ENCODE results near the gene IL36B. TPM values are rescaled to one million over a fixed set of nuclear protein-coding genes. Genes with fewer than 3 reads are reported as not detected.

Gene IL36B
- total RNA-seq, 1 donor from 2014 or later = not detected

DNA sequence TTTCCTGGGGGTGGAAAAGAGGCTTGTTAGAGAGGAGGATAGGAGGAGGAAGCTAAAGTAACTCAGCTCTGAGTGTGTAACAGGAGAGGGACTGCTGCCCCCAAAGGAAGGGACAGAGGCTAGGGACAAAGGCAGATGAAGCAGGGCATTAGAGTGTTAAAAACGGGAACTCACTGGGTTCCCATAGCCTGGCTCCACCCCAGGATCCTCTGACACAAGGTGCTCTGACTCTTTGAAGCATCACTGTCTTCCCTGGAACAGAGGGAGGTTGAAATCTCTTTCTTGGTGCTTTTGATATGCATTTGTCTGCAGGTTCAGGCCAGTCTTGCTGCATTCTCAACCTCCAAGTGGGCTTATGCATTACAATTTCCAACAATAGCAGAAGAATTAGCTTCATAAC is 24.6 kb downstream of the IL36B start:
- TF ChIP-seq, protein P1, sequence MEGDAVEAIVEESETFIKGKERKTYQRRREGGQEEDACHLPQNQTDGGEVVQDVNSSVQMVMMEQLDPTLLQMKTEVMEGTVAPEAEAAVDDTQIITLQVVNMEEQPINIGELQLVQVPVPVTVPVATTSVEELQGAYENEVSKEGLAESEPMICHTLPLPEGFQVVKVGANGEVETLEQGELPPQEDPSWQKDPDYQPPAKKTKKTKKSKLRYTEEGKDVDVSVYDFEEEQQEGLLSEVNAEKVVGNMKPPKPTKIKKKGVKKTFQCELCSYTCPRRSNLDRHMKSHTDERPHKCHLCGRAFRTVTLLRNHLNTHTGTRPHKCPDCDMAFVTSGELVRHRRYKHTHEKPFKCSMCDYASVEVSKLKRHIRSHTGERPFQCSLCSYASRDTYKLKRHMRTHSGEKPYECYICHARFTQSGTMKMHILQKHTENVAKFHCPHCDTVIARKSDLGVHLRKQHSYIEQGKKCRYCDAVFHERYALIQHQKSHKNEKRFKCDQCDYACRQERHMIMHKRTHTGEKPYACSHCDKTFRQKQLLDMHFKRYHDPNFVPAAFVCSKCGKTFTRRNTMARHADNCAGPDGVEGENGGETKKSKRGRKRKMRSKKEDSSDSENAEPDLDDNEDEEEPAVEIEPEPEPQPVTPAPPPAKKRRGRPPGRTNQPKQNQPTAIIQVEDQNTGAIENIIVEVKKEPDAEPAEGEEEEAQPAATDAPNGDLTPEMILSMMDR (conservative IDR thresholded peaks at IDR 0.05; ENCODE audit: low read depth, low read length) = no peak
- DNase-seq (ENCODE audit: low read depth) = no peak
- no peak overlapping the region for H3K4me3 ChIP-seq (ENCODE audit: low read depth, low read length)

DNA sequence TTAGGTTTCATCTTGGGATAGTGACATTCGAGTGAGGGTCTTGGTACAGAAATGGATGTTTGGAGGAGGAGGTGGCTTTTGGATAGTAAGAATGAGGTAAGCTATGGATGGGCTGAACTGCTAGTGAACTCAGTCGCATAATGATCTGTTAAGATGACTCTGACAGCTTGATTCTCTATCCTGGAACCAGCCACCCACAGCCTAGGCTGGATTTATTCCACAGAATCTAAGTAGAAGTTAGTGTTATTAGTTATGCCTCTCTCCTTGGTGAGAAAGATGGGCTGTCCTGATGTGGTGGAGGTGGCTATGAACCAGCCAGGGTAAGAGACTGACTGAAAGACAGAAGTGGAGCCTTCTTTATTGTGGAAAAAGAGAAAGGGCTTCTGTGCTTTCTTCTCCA is 25.0 kb downstream of the IL36B start:
- H3K4me3 ChIP-seq (ENCODE audit: low read depth, low read length) = no peak overlapping the region
- DNase-seq (ENCODE audit: low read depth) = no peak
- TF ChIP-seq, protein P1 (conservative IDR thresholded peaks at IDR 0.05; ENCODE audit: low read depth, low read length) = no peak

DNA sequence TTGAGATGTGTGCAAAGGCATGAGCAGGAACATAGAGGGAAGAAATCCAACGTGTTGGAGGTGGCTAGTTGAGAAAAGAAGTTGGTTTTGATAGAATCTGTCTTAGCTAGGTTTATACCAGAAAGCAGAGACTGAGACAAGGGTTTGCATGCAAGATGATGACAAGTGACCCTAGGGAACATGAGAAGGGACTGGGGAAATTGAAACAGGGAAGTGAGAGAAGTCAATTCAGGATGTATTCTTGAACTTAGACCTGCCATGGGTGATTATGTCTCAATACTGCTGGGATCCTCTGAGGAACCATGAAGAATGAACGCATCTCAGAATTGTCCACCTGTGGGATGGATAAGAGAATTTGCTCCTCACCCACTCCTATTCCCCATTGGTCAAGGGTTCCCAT is 26.9 kb downstream of the IL36B start:
- TF ChIP-seq, protein P1 (conservative IDR thresholded peaks at IDR 0.05; ENCODE audit: low read depth, low read length) = no peak
- H3K4me3 ChIP-seq (ENCODE audit: low read depth, low read length) = no peak overlapping the region
- DNase-seq (ENCODE audit: low read depth) = no peak

DNA sequence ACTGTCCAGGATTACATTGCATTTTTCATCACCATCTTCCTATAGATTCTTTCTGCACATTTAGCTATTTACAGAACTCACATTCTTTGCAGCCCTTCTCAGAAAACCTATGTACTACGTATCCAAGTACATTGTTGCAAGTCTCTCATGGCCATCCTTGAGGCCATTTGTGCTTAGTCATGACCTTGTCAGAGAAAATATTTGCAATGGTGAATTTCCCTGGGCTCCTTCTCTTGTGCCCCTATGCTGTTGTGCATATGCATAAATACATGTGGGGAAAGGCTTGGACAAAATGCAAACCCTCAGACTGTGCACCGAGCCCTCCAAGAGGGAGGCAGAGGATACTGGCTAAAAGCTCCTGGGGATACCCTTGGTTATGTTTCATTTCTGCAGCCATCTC is 27.9 kb downstream of the IL36B start:
- H3K4me3 ChIP-seq (ENCODE audit: low read depth, low read length) = no peak overlapping the region
- DNase-seq (ENCODE audit: low read depth) = no peak
- TF ChIP-seq, protein P1 (conservative IDR thresholded peaks at IDR 0.05; ENCODE audit: low read depth, low read length) = no peak

DNA sequence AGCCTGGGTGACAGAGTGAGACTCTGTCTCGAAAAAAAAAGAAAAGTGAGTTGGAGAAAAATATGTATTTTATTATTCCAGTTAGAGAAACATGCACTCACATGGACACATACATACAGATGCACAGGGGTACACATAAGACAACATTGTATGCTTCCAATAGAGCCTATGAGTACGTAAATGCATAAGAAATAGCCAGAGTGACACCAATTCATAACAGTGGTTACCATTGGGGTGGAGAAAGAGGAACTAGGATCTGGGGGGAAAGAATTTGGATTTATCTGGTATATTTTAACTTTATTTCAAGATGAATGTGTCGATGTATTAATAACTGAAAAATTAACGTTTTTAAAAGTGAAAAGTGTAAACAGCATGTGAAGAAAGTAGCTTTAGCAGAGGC is 31.4 kb downstream of the IL36B start:
- no peak overlapping the region for H3K4me3 ChIP-seq (ENCODE audit: low read depth, low read length)
- TF ChIP-seq, protein P1 (conservative IDR thresholded peaks at IDR 0.05; ENCODE audit: low read depth, low read length) = no peak
- no peak for DNase-seq (ENCODE audit: low read depth)

DNA sequence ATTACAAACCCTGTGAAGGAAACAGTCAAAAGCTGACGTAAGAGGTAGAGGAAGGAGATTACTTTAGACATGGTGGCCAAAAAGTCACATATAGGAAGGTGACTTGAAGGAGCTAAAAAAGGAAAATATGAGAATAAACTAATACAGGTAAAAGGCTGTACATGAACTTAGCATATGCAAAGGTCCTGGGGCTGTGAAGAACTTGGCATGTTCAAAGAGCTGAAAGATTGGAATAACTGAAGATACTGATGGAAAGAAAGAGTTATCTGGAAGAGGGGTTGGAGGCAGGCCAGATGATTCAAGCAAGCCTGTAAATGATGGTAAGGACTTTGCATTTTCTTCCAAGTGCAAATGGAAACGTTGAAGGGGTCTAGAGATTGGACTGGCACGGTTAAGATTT is 34.2 kb downstream of the IL36B start:
- TF ChIP-seq, protein P1 (conservative IDR thresholded peaks at IDR 0.05; ENCODE audit: low read depth, low read length) = no peak
- no peak for DNase-seq (ENCODE audit: low read depth)
- no peak overlapping the region for H3K4me3 ChIP-seq (ENCODE audit: low read depth, low read length)

DNA sequence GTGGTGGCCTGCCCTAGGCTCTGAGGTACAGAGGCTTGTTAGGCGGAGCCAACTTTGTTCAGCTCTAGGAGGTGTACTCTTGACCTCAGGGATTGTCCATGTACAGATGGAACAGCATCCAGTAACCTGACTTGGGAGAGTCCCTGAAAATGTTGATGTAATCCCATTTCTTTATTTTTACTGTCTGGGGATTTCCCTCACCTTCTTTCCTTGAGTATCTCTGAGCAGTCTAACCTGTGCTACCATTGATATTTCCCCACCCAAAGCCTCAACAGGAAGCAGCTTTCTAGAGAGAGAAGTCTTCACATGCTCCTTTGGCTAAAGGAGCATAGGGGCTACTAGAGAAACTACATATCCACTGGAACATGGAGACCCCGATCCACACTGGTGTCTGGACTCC is 37.0 kb downstream of the IL36B start:
- DNase-seq (ENCODE audit: low read depth) = no peak
- TF ChIP-seq, protein P1 (conservative IDR thresholded peaks at IDR 0.05; ENCODE audit: low read depth, low read length) = no peak
- no peak overlapping the region for H3K4me3 ChIP-seq (ENCODE audit: low read depth, low read length)
